Measurements from ENCODE around the gene ADRM1.

The ADRM1 gene

DNA sequence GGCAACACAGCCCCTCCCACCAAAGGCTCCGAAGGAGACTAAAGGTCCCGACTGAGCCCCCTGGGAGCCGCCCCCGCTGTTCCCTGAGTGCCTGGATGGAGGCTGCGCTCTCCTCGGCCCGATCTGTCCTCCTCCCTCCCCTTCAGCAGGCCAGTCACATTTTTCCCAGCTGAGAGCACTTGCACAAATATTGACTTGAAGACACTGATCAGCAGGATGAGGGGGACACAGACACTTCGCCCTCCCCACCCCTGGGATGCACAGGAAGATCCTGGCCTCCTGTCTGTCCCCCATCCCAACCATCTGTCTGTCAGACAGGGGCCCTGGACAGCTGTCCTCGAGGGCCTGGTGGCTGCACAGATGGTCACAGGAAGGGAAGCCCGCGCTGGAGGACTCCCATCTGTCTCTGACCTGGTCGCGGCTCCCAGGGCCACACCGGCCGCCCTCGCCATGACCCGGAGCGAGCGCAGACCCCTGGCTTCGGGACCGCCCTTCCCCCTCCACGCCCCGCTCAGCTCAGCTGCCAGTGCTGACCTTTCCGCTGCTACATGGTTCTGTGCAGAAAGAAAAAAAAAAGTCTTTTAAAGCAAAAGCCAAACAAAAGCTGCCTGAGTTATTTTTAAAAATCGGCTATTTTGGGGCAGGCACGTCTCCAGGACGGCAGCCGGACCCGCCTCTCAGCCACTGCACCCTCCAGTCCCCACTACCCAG is 53.2 kb downstream of the ADRM1 start:
- FAIRE-seq (no peak), DNase-seq (ENCODE audit: insufficient read length, low spot score) (no peak)
- TF ChIP-seq PAX5 (IDR thresholded peaks at IDR 0.05; ENCODE audit: insufficient read depth, low read length, severe bottlenecking) (no peak), POU2F2 (IDR thresholded peaks at IDR 0.05; ENCODE audit: low read depth, low read length) (no peak), SPI1 (IDR thresholded peaks at IDR 0.05; ENCODE audit: low read depth, low read length) (no peak), TAF1 (IDR thresholded peaks at IDR 0.05; ENCODE audit: low read depth, low read length) (no peak), POLR2AphosphoS5 (IDR thresholded peaks at IDR 0.05; ENCODE audit: low read depth, low read length) (no peak), POLR2A (IDR thresholded peaks at IDR 0.05; ENCODE audit: low read depth, low read length) (no peak)

DNA sequence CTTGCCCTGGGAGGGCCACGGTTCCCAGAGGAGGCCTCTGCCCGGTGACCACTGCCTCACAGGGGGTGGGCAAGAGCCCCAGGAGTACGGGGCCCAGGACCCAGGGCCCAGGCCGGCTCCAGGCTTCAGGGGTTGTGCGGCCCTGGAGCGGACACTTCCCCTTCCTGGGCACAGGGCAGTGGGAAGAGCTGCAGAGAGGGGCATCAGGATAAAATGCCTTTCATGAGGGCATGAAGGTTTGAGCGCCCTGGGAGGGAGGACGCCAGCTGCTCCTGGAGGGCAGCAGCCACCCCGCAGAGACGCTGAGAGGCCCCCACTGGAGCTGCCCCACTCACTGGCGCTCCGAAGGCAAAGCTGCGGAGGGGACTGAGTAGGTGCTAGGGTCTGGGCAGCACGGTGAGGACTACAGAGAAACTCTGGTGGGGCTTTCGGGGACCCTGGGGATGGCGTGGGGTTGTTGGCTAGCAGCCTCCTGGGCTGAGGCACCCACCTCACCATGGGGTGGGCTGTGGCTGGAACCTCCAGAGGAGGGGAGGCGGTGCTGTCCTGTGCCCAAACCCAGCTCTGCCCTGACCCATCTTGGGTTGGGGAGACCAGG is 53.9 kb downstream of the ADRM1 start:
- DNase-seq (ENCODE audit: insufficient read length, low spot score) (no peak), FAIRE-seq (no peak)
- TF ChIP-seq POU2F2 (IDR thresholded peaks at IDR 0.05; ENCODE audit: low read depth, low read length) (no peak), SPI1 (IDR thresholded peaks at IDR 0.05; ENCODE audit: low read depth, low read length) (no peak), POLR2AphosphoS5 (IDR thresholded peaks at IDR 0.05; ENCODE audit: low read depth, low read length) (no peak), PAX5 (IDR thresholded peaks at IDR 0.05; ENCODE audit: insufficient read depth, low read length, severe bottlenecking) (no peak), TAF1 (IDR thresholded peaks at IDR 0.05; ENCODE audit: low read depth, low read length) (no peak), POLR2A (IDR thresholded peaks at IDR 0.05; ENCODE audit: low read depth, low read length) (no peak)

DNA sequence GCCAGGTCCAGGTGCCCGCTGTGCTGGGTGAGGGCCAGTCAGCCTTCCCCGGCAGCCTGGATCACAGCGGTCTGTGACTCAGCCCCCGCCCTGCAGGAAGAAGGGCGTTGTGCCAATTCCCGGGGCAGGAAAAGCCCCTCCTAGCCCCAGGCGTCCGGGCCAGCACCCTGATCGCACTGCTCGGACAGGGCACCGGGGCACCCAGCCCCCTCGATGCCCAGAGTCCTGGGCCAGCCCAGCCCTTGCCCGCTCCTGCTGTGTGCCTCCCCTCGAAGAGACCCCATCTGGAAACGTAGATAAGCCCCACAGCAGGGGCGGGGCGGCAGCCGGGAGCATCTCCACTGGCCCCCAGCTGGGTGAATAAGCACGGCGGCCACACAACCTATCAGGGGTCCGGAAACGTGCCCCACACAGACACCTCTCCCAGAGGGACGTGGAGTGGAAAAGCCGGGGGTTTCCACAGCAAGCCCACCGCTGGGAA is 54.4 kb downstream of the ADRM1 start:
- TF ChIP-seq POLR2A (IDR thresholded peaks at IDR 0.05; ENCODE audit: low read depth, low read length) (no peak), PAX5 (IDR thresholded peaks at IDR 0.05; ENCODE audit: insufficient read depth, low read length, severe bottlenecking) (no peak), SPI1 (IDR thresholded peaks at IDR 0.05; ENCODE audit: low read depth, low read length) (no peak), TAF1 (IDR thresholded peaks at IDR 0.05; ENCODE audit: low read depth, low read length) (no peak), POLR2AphosphoS5 (IDR thresholded peaks at IDR 0.05; ENCODE audit: low read depth, low read length) (no peak), POU2F2 (IDR thresholded peaks at IDR 0.05; ENCODE audit: low read depth, low read length) (no peak)
- DNase-seq (ENCODE audit: insufficient read length, low spot score) = no peak
- no peak for FAIRE-seq

DNA sequence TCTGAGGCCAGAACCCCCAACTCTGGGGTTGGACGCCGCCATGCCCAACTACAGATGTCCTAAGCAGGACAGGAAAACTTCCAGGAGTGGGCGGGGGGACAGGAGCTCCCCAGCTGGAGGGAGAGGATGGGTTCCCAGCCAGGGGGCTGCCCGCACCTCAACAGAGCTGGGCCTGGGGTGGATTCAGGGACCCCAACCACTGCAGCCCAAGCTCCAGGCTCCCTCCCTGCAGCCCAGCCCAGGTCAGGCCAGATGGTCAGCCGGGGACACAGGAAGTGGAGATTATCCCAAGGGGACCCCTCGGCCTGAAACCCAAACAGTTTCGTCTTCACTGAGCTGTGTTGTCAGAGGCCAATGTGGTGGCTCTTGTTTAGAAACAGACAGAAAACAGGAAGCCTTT is 54.9 kb downstream of the ADRM1 start:
- TF ChIP-seq SPI1 (IDR thresholded peaks at IDR 0.05; ENCODE audit: low read depth, low read length) = no peak
- TF ChIP-seq TAF1 (IDR thresholded peaks at IDR 0.05; ENCODE audit: low read depth, low read length) = no peak
- no peak for TF ChIP-seq POLR2A (IDR thresholded peaks at IDR 0.05; ENCODE audit: low read depth, low read length)
- no peak for TF ChIP-seq POU2F2 (IDR thresholded peaks at IDR 0.05; ENCODE audit: low read depth, low read length)
- TF ChIP-seq PAX5 (IDR thresholded peaks at IDR 0.05; ENCODE audit: insufficient read depth, low read length, severe bottlenecking) = no peak
- TF ChIP-seq POLR2AphosphoS5 (IDR thresholded peaks at IDR 0.05; ENCODE audit: low read depth, low read length) = no peak
- no peak for DNase-seq (ENCODE audit: insufficient read length, low spot score)
- no peak for FAIRE-seq
